SU-DHL-6 (cell line): Measurements from ENCODE around the gene KIF16B.

Experiments
- CTCF ChIP-seq: fragments of 200-600 bp; sonication (generic); IDR thresholded peaks from one replicate; pipeline ENCODE4 v1.5.1; 2017; ENCODE audit warnings: antibody characterized with exemption, mild to moderate bottlenecking, low read length, moderate library complexity; ENCODE audit not compliant: insufficient read depth, poor library complexity, severe bottlenecking
- EZH2phosphoT487 ChIP-seq: fragments of 200-600 bp; sonication (generic), shearing (Covaris generic); conservative IDR thresholded peaks from 2 replicates; pipeline ENCODE4 v1.6.1; 2018; ENCODE audit warnings: mild to moderate bottlenecking, antibody characterized with exemption, low read length, moderate library complexity, mixed read lengths

GRCh38 chr20:16399801-16400200 is 173.4 kb downstream of the KIF16B start:
- TF ChIP-seq CTCF (no peak), EZH2phosphoT487 (no peak)
